Right atrium auricular region (tissue), 2 donors: ENCODE data around the gene ME1. TPM values are rescaled to one million over a fixed set of nuclear protein-coding genes. Genes with fewer than 3 reads are reported as not detected.

ENCODE experiments used
- DNase-seq: peaks from one replicate; pipeline ENCODE4 v3.0.0-alpha.2; 2019; ENCODE audit warnings: low spot score
- H3K27ac ChIP-seq, 2 donors: fragments of 200-600 bp; sonication (generic); 1 replicate in 1 of 2; 2 replicates in 1 of 2; pipeline ENCODE4 v1.5.1; 2016 to 2019
- H3K27me3 ChIP-seq, 2 donors: fragments of 200-600 bp; sonication (generic); one replicate each; pipeline versions ENCODE4 v1.5.1 to v1.6.0; 2017 to 2019
- H3K36me3 ChIP-seq: fragments of 200-600 bp; sonication (generic); one replicate; pipeline ENCODE4 v1.5.1; 2016
- H3K4me1 ChIP-seq, 2 donors: fragments of 200-600 bp; sonication (generic); one replicate each; pipeline versions ENCODE4 v1.5.1 to v1.6.0; 2017 to 2019
- H3K4me3 ChIP-seq, 2 donors: fragments of 200-600 bp; sonication (generic); 1 replicate in 1 of 2; 2 replicates in 1 of 2; pipeline ENCODE4 v1.5.1; 2017 to 2019; ENCODE audit warnings: mild to moderate bottlenecking in 1 of 2, moderate library complexity in 1 of 2
- H3K9me3 ChIP-seq, 2 donors: fragments of 200-600 bp; sonication (generic); one replicate each; pipeline ENCODE4 v1.5.1; 2019
- CTCF ChIP-seq, 2 donors: fragments of 200-600 bp; sonication (generic); IDR thresholded peaks; one replicate each; pipeline ENCODE4 v1.5.1; 2019; ENCODE audit warnings: antibody characterized with exemption in 2 of 2
- total RNA-seq, 2 donors: library from RNA; depleted of rRNA; stranded (reverse); fragments of >200 nt; gene quantifications; one replicate each; pipeline ENCODE4 v1.1.0, GENCODE V29; 2016

The ME1 gene
- total RNA-seq, 2 donors from 2014 or later: 25.6 to 26.5 TPM

DNA sequence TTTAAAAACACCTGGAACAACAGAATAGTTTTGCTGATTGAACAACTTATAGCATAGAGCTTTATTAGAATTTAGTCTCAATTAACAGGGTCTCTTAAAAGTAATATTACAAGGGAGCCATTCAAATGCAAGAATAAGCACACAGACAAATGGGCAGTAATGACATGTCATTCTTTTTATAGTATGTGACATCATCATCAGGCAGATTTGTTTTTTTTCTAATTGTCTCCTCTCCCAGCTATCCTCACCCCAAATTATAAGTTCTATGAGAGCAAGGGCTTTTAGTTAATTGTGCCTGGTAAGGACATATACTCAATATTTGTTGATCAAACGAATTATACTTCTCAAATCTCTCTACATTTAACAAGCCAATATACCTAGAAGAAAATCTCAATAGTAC, 248.7 kb downstream of the ME1 start:
- Histone ChIP-seq H3K9me3 (no peaks in the 10 kb centered on the region), H3K27ac (peak overlapping the region in 1 of 2 donors; percentile 44), H3K4me1 (peaks cover 0 to 17% of the 10 kb centered on the region in 2 donors), H3K27me3 (no peaks in the 10 kb centered on the region), H3K4me3 (no peak overlapping the region), H3K36me3 (peaks cover 44% of the 10 kb centered on the region)
- DNase-seq: no peak
- TF ChIP-seq CTCF (IDR thresholded peaks at IDR 0.05): no peak

GRCh38 chr6:83180426-83180950, 250.4 kb downstream of the ME1 start:
- TF ChIP-seq CTCF (IDR thresholded peaks at IDR 0.05): no peak
- Histone ChIP-seq H3K36me3 (peaks cover 32% of the 10 kb centered on the region), H3K4me1 (peaks cover 0 to 17% of the 10 kb centered on the region in 2 donors), H3K4me3 (no peak overlapping the region), H3K27ac (no peak overlapping the region), H3K9me3 (no peaks in the 10 kb centered on the region), H3K27me3 (no peaks in the 10 kb centered on the region)
- no peak for DNase-seq

DNA sequence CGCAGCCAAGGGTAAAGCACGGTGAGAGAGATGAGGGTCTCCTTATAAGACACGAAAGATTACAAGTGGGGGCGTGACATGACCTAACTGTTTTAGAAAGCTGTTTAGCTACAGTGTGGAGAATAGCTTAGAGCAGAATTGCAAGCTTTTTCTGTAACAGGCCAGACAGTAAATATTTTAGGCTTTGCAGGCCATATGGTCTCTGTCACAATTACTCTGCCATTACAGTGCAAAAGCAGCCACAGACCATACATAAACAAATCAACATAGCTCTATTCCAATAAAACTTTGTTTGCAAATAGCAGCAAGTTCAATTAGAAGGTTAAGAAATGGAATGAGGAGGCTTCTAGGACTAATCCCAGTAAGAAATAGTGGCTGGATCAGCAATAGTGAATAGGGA, 254.6 kb downstream of the ME1 start:
- no peaks in the 10 kb centered on the region for H3K9me3 ChIP-seq
- no peak for TF ChIP-seq CTCF (IDR thresholded peaks at IDR 0.05)
- H3K36me3 ChIP-seq: peaks cover 49% of the 10 kb centered on the region
- DNase-seq: no peak
- H3K27me3 ChIP-seq: no peaks in the 10 kb centered on the region
- no peaks in the 10 kb centered on the region for H3K4me1 ChIP-seq
- no peak overlapping the region for H3K27ac ChIP-seq
- H3K4me3 ChIP-seq: no peak overlapping the region

DNA sequence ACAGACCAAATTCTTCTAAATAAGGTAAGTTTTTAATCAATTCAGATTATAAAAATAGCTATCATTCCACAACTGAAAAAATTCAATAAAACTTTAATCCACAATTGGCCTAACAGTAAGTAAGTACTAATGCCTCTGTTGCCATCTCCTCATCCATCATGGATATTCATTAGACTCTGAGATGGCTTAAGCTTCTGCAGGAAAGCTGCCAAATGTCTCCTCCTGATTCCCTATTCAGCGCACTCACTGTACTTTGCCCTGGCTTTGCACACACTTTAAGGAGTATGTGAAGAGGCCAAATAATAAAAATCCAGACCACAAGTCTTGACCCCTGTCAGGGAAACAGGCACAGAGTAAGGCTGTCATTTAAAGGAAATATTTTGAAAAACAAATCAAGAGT, 261.3 kb downstream of the ME1 start:
- peaks cover 100% of the 10 kb centered on the region for H3K36me3 ChIP-seq
- H3K27me3 ChIP-seq: no peaks in the 10 kb centered on the region
- H3K9me3 ChIP-seq: no peaks in the 10 kb centered on the region
- DNase-seq: no peak
- no peaks in the 10 kb centered on the region for H3K4me1 ChIP-seq
- H3K4me3 ChIP-seq: no peak overlapping the region
- no peak for TF ChIP-seq CTCF (IDR thresholded peaks at IDR 0.05)
- H3K27ac ChIP-seq: no peak overlapping the region

GRCh38 chr6:83169106-83169505, 261.7 kb downstream of the ME1 start:
- no peak for TF ChIP-seq CTCF (IDR thresholded peaks at IDR 0.05)
- Histone ChIP-seq H3K4me1 (no peaks in the 10 kb centered on the region), H3K36me3 (peaks cover 100% of the 10 kb centered on the region), H3K27me3 (no peaks in the 10 kb centered on the region), H3K9me3 (no peaks in the 10 kb centered on the region), H3K27ac (no peak overlapping the region), H3K4me3 (no peak overlapping the region)
- no peak for DNase-seq

GRCh38 chr6:83168556-83168955, 262.3 kb downstream of the ME1 start:
- no peaks in the 10 kb centered on the region for H3K9me3 ChIP-seq
- H3K27ac ChIP-seq: no peak overlapping the region
- H3K4me3 ChIP-seq: no peak overlapping the region
- H3K27me3 ChIP-seq: no peaks in the 10 kb centered on the region
- TF ChIP-seq CTCF (IDR thresholded peaks at IDR 0.05): no peak
- H3K36me3 ChIP-seq: peaks cover 96% of the 10 kb centered on the region
- DNase-seq: no peak
- no peaks in the 10 kb centered on the region for H3K4me1 ChIP-seq
